GM12878 (cell line): Measurements from ENCODE around the gene HOXD10. TPM values are rescaled to one million over a fixed set of nuclear protein-coding genes. Genes with fewer than 3 reads are reported as not detected.

Source experiments
- ATAC-seq: fragments of 200-7000 bp; cut with Tn5 transposase; 3 replicates; pipeline ENCODE4 v1.9.1; 2020; ENCODE audit warnings: mild to moderate bottlenecking, moderate library complexity
- BruUV-seq: library from RNA; stranded (reverse); fragments of 400-500 nt; replicated peaks from 2 replicates; lab custom pipeline; 2021; lab: Mats Ljungman, UMichigan
- CTCF ChIA-PET: fragments of 300-600 bp; sonication (Branson Sonifier 250); formaldehyde crosslinking; extraction: SDS; loops from one replicate; lab custom pipeline; 2021; ENCODE audit warnings: inconsistent platforms; lab: Yijun Ruan, JAX
- POLR2A ChIA-PET: fragments of 350-600 bp; formaldehyde crosslinking; extraction: SDS; loops from one replicate; lab custom pipeline; 2021; ENCODE audit warnings: inconsistent platforms; lab: Charles Lee
- RAD21 ChIA-PET: fragments of 300-600 bp; sonication (Branson Sonifier 250); formaldehyde crosslinking; loops from one replicate; lab custom pipeline; 2023; ENCODE audit warnings: antibody characterized with exemption; ENCODE audit not compliant: unreplicated experiment; lab: Charles Lee
- SMC1A ChIA-PET: fragments of 300-600 bp; sonication (Branson Sonifier 250); formaldehyde crosslinking; loops from one replicate; lab custom pipeline; 2023; ENCODE audit not compliant: unreplicated experiment, uncharacterized antibody; lab: Charles Lee
- DNase-seq: peaks from one replicate; pipeline ENCODE4 v3.0.0-alpha.2; 2011; ENCODE audit warnings: low read depth, low spot score
- FAIRE-seq: peaks from 3 replicates; lab custom pipeline; 2011; peaks lifted over from hg19 to GRCh38; lab: Jason Lieb, UNC
- H2AFZ ChIP-seq: 2 replicates; pipeline ENCODE4 v1.6.0; 2011; ENCODE audit warnings: low read depth, low read length, control low read depth; ENCODE audit not compliant: control insufficient read depth
- H3K27ac ChIP-seq: 2 replicates; pipeline ENCODE4 v1.5.1; 2011; ENCODE audit warnings: control low read depth; ENCODE audit not compliant: control insufficient read depth, insufficient read depth
- H3K27me3 ChIP-seq, 2 experiments: replicated peaks in 1 of 2; 2 replicates each; pipeline versions ENCODE4 v1.6.0 to v1.6.1; 2011; ENCODE audit warnings: low read length in 1 of 2; ENCODE audit not compliant: control insufficient read depth in 2 of 2, insufficient read depth in 2 of 2
- H3K36me3 ChIP-seq, 2 experiments: 2 replicates each; pipeline ENCODE4 v1.5.1; 2011; ENCODE audit warnings: low read length in 1 of 2; ENCODE audit not compliant: control insufficient read depth in 2 of 2, insufficient read depth in 2 of 2
- H3K4me1 ChIP-seq: 2 replicates; pipeline ENCODE4 v1.6.1; 2011; ENCODE audit warnings: mild to moderate bottlenecking, low read length, moderate library complexity, mixed read lengths; ENCODE audit not compliant: control insufficient read depth, insufficient read depth
- H3K4me2 ChIP-seq: 2 replicates; pipeline ENCODE4 v1.6.0; 2011; ENCODE audit warnings: control low read depth; ENCODE audit not compliant: control insufficient read depth, insufficient read depth
- H3K4me3 ChIP-seq: fragments of 200-600 bp; sonication (generic); 2 replicates; pipeline ENCODE4 v1.5.1; 2016
- H3K79me2 ChIP-seq: 2 replicates; pipeline ENCODE4 v1.6.0; 2011; ENCODE audit warnings: low read length; ENCODE audit not compliant: control insufficient read depth, insufficient read depth
- H3K9ac ChIP-seq: 2 replicates; pipeline ENCODE4 v1.8.0; 2011; ENCODE audit warnings: low read length, control low read depth, mixed read lengths; ENCODE audit not compliant: control insufficient read depth, insufficient read depth
- H3K9me3 ChIP-seq: replicated peaks from 3 replicates; pipeline ENCODE4 v1.5.1; 2011; ENCODE audit warnings: mild to moderate bottlenecking, low read length; ENCODE audit not compliant: control insufficient read depth, insufficient read depth
- H4K20me1 ChIP-seq: 2 replicates; pipeline ENCODE4 v1.6.0; 2011; ENCODE audit not compliant: control insufficient read depth, insufficient read depth
- E2F4 ChIP-seq: IDR thresholded peaks from 2 replicates; pipeline ENCODE4 v1.6.1; 2012; ENCODE audit warnings: low read depth, low read length, improper control_type of control experiment
- EED ChIP-seq: sonication (generic); IDR thresholded peaks from 2 replicates; pipeline ENCODE4 v1.6.1; 2016; ENCODE audit warnings: antibody characterized with exemption, low read depth
- IKZF1 ChIP-seq: fragments of 450-650 bp; conservative IDR thresholded peaks from 2 replicates; pipeline ENCODE4 v1.6.1; 2017; ENCODE audit warnings: antibody characterized with exemption, mild to moderate bottlenecking
- MTA2 ChIP-seq: fragments of 450-650 bp; IDR thresholded peaks from 2 replicates; pipeline ENCODE4 v1.6.1; 2016; ENCODE audit warnings: low read depth, mild to moderate bottlenecking, moderate library complexity
- TCF3 ChIP-seq: IDR thresholded peaks from 2 replicates; pipeline ENCODE4 v1.6.1; 2012; ENCODE audit warnings: low read depth, mild to moderate bottlenecking, low read length, borderline replicate concordance; ENCODE audit not compliant: insufficient read depth
- TCF7 ChIP-seq: IDR thresholded peaks from 2 replicates; pipeline ENCODE4 v1.6.1; 2014; ENCODE audit warnings: antibody characterized with exemption, borderline replicate concordance
- WGBS: methylation state at CpG from one replicate; pipeline ENCODE4 v1.1.6; 2016; ENCODE audit warnings: low lambda C conversion rate; ENCODE audit not compliant: insufficient replicate concordance, insufficient coverage; ENCODE audit errors: missing lambda C conversion rate; 5-methylcytosine and 5-hydroxymethylcytosine counted together
- in situ Hi-C: fragments of 300-500 bp; cut with MboI; formaldehyde crosslinking; loops from 9 replicates; pipeline ENCODE4 v1.14.3; 2018; ENCODE audit warnings: mixed read lengths
- intact Hi-C: fragments of 100-400 bp; cut with micrococcal nuclease; formaldehyde crosslinking; loops from one replicate; pipeline ENCODE4 v1.14.2; 2022; ENCODE audit not compliant: unreplicated experiment
- polyA plus RNA-seq, 11 experiments: library from polyadenylated mRNA; depleted of rRNA in 4 of 11; unstranded in 6 of 11; stranded (reverse) in 5 of 11; fragments of >200 nt; fragmentation: Nextera tagmentation in 4 of 11; fragmentation: Illumina TruSeq in 1 of 11; extraction: Ambion mirVana in 4 of 11; extraction: Trizol in 1 of 11; gene quantifications; 1 replicate in 1 of 11; 2 replicates in 10 of 11; pipeline versions ENCODE4 v1.2.1 to v1.2.3, GENCODE V29; 2011 to 2016; ENCODE audit warnings: inconsistent platforms in 2 of 11, missing spikeins in 2 of 11, low read depth in 1 of 11
- total RNA-seq, 4 experiments: library from RNA; depleted of rRNA in 3 of 4; stranded (reverse); fragments of >200 nt in 3 of 4; fragmentation: Illumina TruSeq in 1 of 4; extraction: Trizol in 1 of 4; gene quantifications; 2 replicates each; pipeline versions ENCODE4 v1.2.1 to v1.2.3, GENCODE V29; 2013 to 2021

Gene HOXD10
- total and polyA plus RNA-seq, 10 of the 15 experiments (the other 5 are each of a cell fraction or from before 2014, with no cell fraction given), result not detected

- Histone ChIP-seq H3K4me1 (no peaks in the 10 kb centered on the region), H3K27me3 (peaks cover 4 to 40% of the 10 kb centered on the region in 2 experiments), H3K36me3 (no peaks in the 10 kb centered on the region), H3K27ac (no peak overlapping the region)
- ChIA-PET CTCF (interaction anchor here (0.6 to 2.7 kb wide), 2 partner anchors 300 to 302 kb away, joined by 3 to 7 read pairs; no protein-coding TSS in a partner anchor), RAD21 (interaction anchor here (1.5 kb wide), 1 partner anchor 398 kb away, joined by 3 read pairs; no protein-coding TSS in a partner anchor)
- 6% methylated on average over 6 of the region's 6 CpGs for WGBS
- no TSS peak for BruUV-seq
- in situ Hi-C loops, result no loop called here
- ATAC-seq, result no peak
- TF ChIP-seq TCF7 (no peak), EED (no peak), E2F4 (no peak), IKZF1 (no peak), MTA2 (no peak), TCF3 (no peak)
- TF ChIP-seq, all 136 proteins: peak for 0
- Histone ChIP-seq H2AFZ (no peak overlapping the region), H3K9ac (no peak overlapping the region), H3K79me2 (no peaks in the 10 kb centered on the region), H3K4me3 (no peak overlapping the region), H3K4me2 (no peak overlapping the region), H4K20me1 (no peaks in the 10 kb centered on the region), H3K9me3 (no peaks in the 10 kb centered on the region; the same call in 2 of the 3 replicates)
- ChIA-PET SMC1A (interaction anchor here (0.8 to 1.3 kb wide), 2 partner anchors 481 to 497 kb away, joined by 3 read pairs; no protein-coding TSS in a partner anchor), POLR2A (no interaction called here)
- intact Hi-C loops, result no loop called here
- DNase-seq (no peak), FAIRE-seq (no peak)
Observed at GRCh38 chr2:176155356-176156044, 38.9 kb downstream of the HOXD10 start.
